A549 (cell line): ENCODE measurements around the gene LYPLAL1. TPM values are rescaled to one million over a fixed set of nuclear protein-coding genes. Genes with fewer than 3 reads are reported as not detected.

ENCODE experiments used
- ATAC-seq, 2 experiments: fragments of 200-7000 bp in 1 of 2; fragments of >200 bp in 1 of 2; cut with Nextera tagmentation in 1 of 2; cut with Tn5 transposase in 1 of 2; 3 replicates each; pipeline versions ENCODE4 v1.8.0 to v1.9.1; 2018 to 2020; ENCODE audit warnings: mild to moderate bottlenecking in 1 of 2, moderate library complexity in 1 of 2
- CTCF ChIA-PET: fragments of 300-600 bp; sonication (Branson Sonifier 250); formaldehyde crosslinking; extraction: SDS; loops from one replicate; lab custom pipeline; 2021; ENCODE audit warnings: antibody characterized with exemption, inconsistent platforms; lab: Yijun Ruan, JAX
- POLR2A ChIA-PET: fragments of 350-600 bp; formaldehyde crosslinking; extraction: SDS; loops from one replicate; lab custom pipeline; 2021; ENCODE audit warnings: antibody characterized with exemption, inconsistent platforms; lab: Yijun Ruan, JAX
- DNase-seq, 2 experiments: peaks; one replicate each; pipeline versions ENCODE4 v3.0.0 to v3.0.0-alpha.2; 2011 to 2016; ENCODE audit warnings: low read depth in 1 of 2, low spot score in 1 of 2
- FAIRE-seq: peaks from 2 replicates; lab custom pipeline; 2011; peaks lifted over from hg19 to GRCh38; lab: Jason Lieb, UNC
- H3K27ac ChIP-seq, 2 experiments: fragments of >200 bp; sonication (Bioruptor Twin); formaldehyde crosslinking; 3 replicates each; pipeline ENCODE4 v1.5.1; 2016 to 2017
- H3K4me1 ChIP-seq: fragments of >200 bp; sonication (Bioruptor Twin); formaldehyde crosslinking; 3 replicates; pipeline ENCODE4 v1.6.1; 2016
- H3K4me2 ChIP-seq: fragments of >200 bp; sonication (Bioruptor Twin); formaldehyde crosslinking; 3 replicates; pipeline ENCODE4 v1.6.1; 2016
- H3K4me3 ChIP-seq: fragments of >200 bp; sonication (Bioruptor Twin); formaldehyde crosslinking; 3 replicates; pipeline ENCODE4 v1.5.1; 2016
- H3K9me3 ChIP-seq: fragments of >200 bp; sonication (Bioruptor Twin); formaldehyde crosslinking; 3 replicates; pipeline ENCODE4 v1.6.1; 2016
- CBX2 ChIP-seq: fragments of 200-600 bp; sonication (generic); IDR thresholded peaks from 2 replicates; pipeline ENCODE4 v1.6.1; 2016; ENCODE audit warnings: low read depth, mild to moderate bottlenecking, borderline replicate concordance
- CBX8 ChIP-seq: fragments of 200-600 bp; sonication (generic); IDR thresholded peaks from 2 replicates; pipeline ENCODE4 v1.6.1; 2016
- ELK1 ChIP-seq: fragments of 150-350 bp; IDR thresholded peaks from 2 replicates; pipeline ENCODE4 v1.6.1; 2014; ENCODE audit warnings: low read depth, mild to moderate bottlenecking, low read length
- FOSB ChIP-seq: fragments of 250-450 bp; sonication (Bioruptor Pico); IDR thresholded peaks from 2 replicates; pipeline ENCODE4 v1.5.0; 2020; ENCODE audit warnings: mild to moderate bottlenecking, moderate library complexity
- HEYL ChIP-seq: fragments of 250-450 bp; sonication (Bioruptor Pico); IDR thresholded peaks from 2 replicates; pipeline ENCODE4 v1.8.0; 2021; ENCODE audit warnings: mild to moderate bottlenecking, moderate library complexity
- HOXB13 ChIP-seq: fragments of 250-450 bp; sonication (Bioruptor Pico); IDR thresholded peaks from 2 replicates; pipeline ENCODE4 v1.5.0; 2020; ENCODE audit warnings: low read depth, mild to moderate bottlenecking, moderate library complexity
- HOXB5 ChIP-seq: fragments of 250-450 bp; sonication (Bioruptor Pico); IDR thresholded peaks from 2 replicates; pipeline ENCODE4 v1.5.0; 2020; ENCODE audit warnings: mild to moderate bottlenecking, moderate library complexity
- JUN ChIP-seq, 2 experiments: fragments of >200 bp; sonication (Bioruptor Twin); formaldehyde crosslinking; IDR thresholded peaks; 2 replicates in 1 of 2; 3 replicates in 1 of 2; pipeline ENCODE4 v1.6.1; 2016 to 2017
- JUNB ChIP-seq: fragments of >200 bp; sonication (Bioruptor Twin); formaldehyde crosslinking; IDR thresholded peaks from 2 replicates; pipeline ENCODE4 v1.6.1; 2016
- KDM5A ChIP-seq: fragments of 200-600 bp; sonication (generic); IDR thresholded peaks from 2 replicates; pipeline ENCODE4 v1.6.1; 2016; ENCODE audit warnings: antibody characterized with exemption, mild to moderate bottlenecking
- MAFK ChIP-seq: fragments of 450-650 bp; IDR thresholded peaks from 2 replicates; pipeline ENCODE4 v1.6.1; 2014; ENCODE audit not compliant: partially characterized antibody
- MAZ ChIP-seq: fragments of 150-350 bp; IDR thresholded peaks from 2 replicates; pipeline ENCODE4 v1.6.1; 2014; ENCODE audit warnings: antibody characterized with exemption, low read depth, low read length, borderline replicate concordance
- NFE2L2 ChIP-seq: fragments of 150-350 bp; conservative IDR thresholded peaks from 2 replicates; pipeline ENCODE4 v1.6.1; 2014; ENCODE audit warnings: low read length
- RCOR1 ChIP-seq: fragments of 150-350 bp; IDR thresholded peaks from 2 replicates; pipeline ENCODE4 v1.6.1; 2014; ENCODE audit warnings: antibody characterized with exemption, low read length, low read depth
- SMC3 ChIP-seq: fragments of >200 bp; sonication (Bioruptor Twin); formaldehyde crosslinking; IDR thresholded peaks from 3 replicates; pipeline ENCODE4 v1.6.1; 2018; ENCODE audit warnings: inconsistent platforms
- TFCP2L1 ChIP-seq: fragments of 250-450 bp; sonication (Bioruptor Pico); IDR thresholded peaks from 2 replicates; pipeline ENCODE4 v1.5.0; 2021; ENCODE audit warnings: mild to moderate bottlenecking
- ZC3H11A ChIP-seq: fragments of 450-650 bp; IDR thresholded peaks from 2 replicates; pipeline ENCODE4 v1.6.1; 2014; ENCODE audit warnings: antibody characterized with exemption, mild to moderate bottlenecking
- ZFP36 ChIP-seq: fragments of 450-650 bp; IDR thresholded peaks from 2 replicates; pipeline ENCODE4 v1.6.1; 2014; ENCODE audit warnings: borderline replicate concordance; ENCODE audit not compliant: partially characterized antibody
- ZSCAN20 ChIP-seq: fragments of 250-450 bp; sonication (Bioruptor Pico); IDR thresholded peaks from 2 replicates; pipeline ENCODE4 v1.8.0; 2022; ENCODE audit warnings: mild to moderate bottlenecking, moderate library complexity
- WGBS: methylation state at CpG from one replicate; pipeline ENCODE4 v1.1.6; 2017; ENCODE audit errors: missing lambda C conversion rate; 5-methylcytosine and 5-hydroxymethylcytosine counted together
- polyA plus RNA-seq, 4 experiments: library from polyadenylated mRNA; depleted of rRNA in 3 of 4; stranded (reverse); fragments of >200 nt; fragmentation: RNase III in 1 of 4; extraction: RNeasy Plus Mini Kit Qiagen cat#74134 plus additional on column Dnase treatment in 1 of 4; gene quantifications; 2 replicates in 3 of 4; 3 replicates in 1 of 4; pipeline ENCODE4 v1.2.3, GENCODE V29; 2011 to 2017

LYPLAL1 gene
- polyA plus RNA-seq, 2 of the 4 experiments (the other 2 are of a cell fraction) = 13.6 to 61.2 TPM

GRCh38 chr1:219152751-219153150, 20.9 kb upstream of the LYPLAL1 start:
- 86% methylated on average over 3 of the region's 3 CpGs for WGBS
- Histone ChIP-seq H3K4me3 (no peak overlapping the region), H3K4me2 (no peak overlapping the region), H3K27ac (no peak overlapping the region), H3K4me1 (no peaks in the 10 kb centered on the region), H3K9me3 (no peaks in the 10 kb centered on the region)
- ChIA-PET POLR2A (no interaction called here), CTCF (no interaction called here)
- FAIRE-seq (no peak), ATAC-seq (no peak), DNase-seq (no peak)
- TF ChIP-seq ELK1 = no peak
- no peak for TF ChIP-seq CBX8
- TF ChIP-seq ZSCAN20 (CRISPR knock-in tag) = no peak
- no peak for TF ChIP-seq MAZ
- no peak for TF ChIP-seq CBX2
- TF ChIP-seq FOSB (CRISPR knock-in tag) = no peak

GRCh38 chr1:219153723-219154122, 20.0 kb upstream of the LYPLAL1 start:
- Histone ChIP-seq H3K27ac (no peak overlapping the region), H3K4me3 (no peak overlapping the region), H3K4me2 (no peak overlapping the region), H3K9me3 (no peaks in the 10 kb centered on the region), H3K4me1 (no peaks in the 10 kb centered on the region)
- POLR2A ChIA-PET = no interaction called here
- ATAC-seq (no peak), FAIRE-seq (no peak), DNase-seq (no peak)
- 82% methylated on average over 4 of the region's 4 CpGs for WGBS
- TF ChIP-seq MAFK (peak; percentile 26), NFE2L2 (no peak)
- CTCF ChIA-PET = interaction anchor here (0.8 to 0.9 kb wide), 3 partner anchors 9 to 14 kb away, joined by 3 read pairs; no protein-coding TSS in a partner anchor

GRCh38 chr1:219155135-219155534, 18.5 kb upstream of the LYPLAL1 start:
- 77% methylated on average over 1 of the region's 1 CpG for WGBS
- H3K27ac ChIP-seq = no peak overlapping the region
- ChIA-PET CTCF (no interaction called here), POLR2A (no interaction called here)
- DNase-seq = no peak
- no peak for ATAC-seq
- no peak overlapping the region for H3K4me3 ChIP-seq
- TF ChIP-seq HOXB5 (CRISPR knock-in tag) (no peak), JUNB (no peak)
- FAIRE-seq = no peak
- no peaks in the 10 kb centered on the region for H3K9me3 ChIP-seq
- peaks cover under 1% of the 10 kb centered on the region; the same call in 2 of the 3 replicates for H3K4me1 ChIP-seq
- no peak overlapping the region for H3K4me2 ChIP-seq

GRCh38 chr1:219159946-219160645, 13.6 kb upstream of the LYPLAL1 start:
- DNase-seq = no peak
- Histone ChIP-seq H3K4me2 (peak overlapping the region; percentile 27), H3K27ac (0 out of 6 replicates have a peak overlapping the region, but pooled peaks of 1 of the 2 experiments have one; percentile 0), H3K4me1 (peaks cover 13% of the 10 kb centered on the region)
- ATAC-seq = 0 out of 6 replicates have a peak, but pooled peaks of 1 of the 2 experiments have one; percentile 30
- FAIRE-seq = peak; percentile 13
- POLR2A ChIA-PET = no interaction called here
- TF ChIP-seq CBX2 (no peak), ZSCAN20 (CRISPR knock-in tag) (no peak), HOXB5 (CRISPR knock-in tag) (no peak), JUN (IDR thresholded peaks at IDR 0.05) (no peak), RCOR1 (no peak), ELK1 (no peak), HOXB13 (CRISPR knock-in tag) (no peak), SMC3 (no peak), ZC3H11A (no peak), ZFP36 (no peak), KDM5A (no peak), JUNB (no peak), HEYL (no peak), TFCP2L1 (no peak), CBX8 (no peak)
- TF ChIP-seq, all 56 proteins: peak for 0
- CTCF ChIA-PET = interaction anchor here (0.8 to 1.1 kb wide), 2 partner anchors 11 to 12 kb away, joined by 3 read pairs; no protein-coding TSS in a partner anchor
- no peak overlapping the region for H3K4me3 ChIP-seq
- WGBS = 62% methylated on average over 4 of the region's 4 CpGs
- H3K9me3 ChIP-seq = no peaks in the 10 kb centered on the region
